IMR-90 (cell line): Measurements from ENCODE around the gene KLHL29. TPM values are rescaled to one million over a fixed set of nuclear protein-coding genes. Genes with fewer than 3 reads are reported as not detected.
A peak's percentile ranks its signal among the peaks of the same experiment; 100 is the strongest.

ENCODE experiments used
- ATAC-seq: fragments of 200-7000 bp; cut with Tn5 transposase; 2 replicates; pipeline ENCODE4 v1.9.1; 2020; ENCODE audit warnings: low read depth, mild to moderate bottlenecking, moderate library complexity
- BruUV-seq: library from RNA; stranded (reverse); fragments of 400-500 nt; replicated peaks from 2 replicates; lab custom pipeline; 2021; lab: Mats Ljungman, UMichigan
- CTCF ChIA-PET: fragments of 300-600 bp; formaldehyde crosslinking; extraction: SDS; loops from one replicate; lab custom pipeline; 2021; ENCODE audit warnings: antibody characterized with exemption; lab: Yijun Ruan, JAX
- POLR2A ChIA-PET: fragments of 300-600 bp; sonication (Branson Sonifier 250); formaldehyde crosslinking; loops from one replicate; lab custom pipeline; 2022; ENCODE audit warnings: antibody characterized with exemption; ENCODE audit not compliant: unreplicated experiment; lab: Charles Lee
- DNase-seq: peaks from one replicate; pipeline ENCODE4 v3.0.0; 2013
- H2AFZ ChIP-seq: replicated peaks from 2 replicates; pipeline ENCODE3; 2013; ENCODE audit warnings: low read length, mild to moderate bottlenecking; ENCODE audit not compliant: poor library complexity
- H2AK5ac ChIP-seq: 2 replicates; pipeline ENCODE4 v1.6.1; 2013; ENCODE audit warnings: low read depth, low read length, inconsistent platforms
- H2AK9ac ChIP-seq: replicated peaks from 2 replicates; pipeline ENCODE3; 2013; ENCODE audit warnings: mild to moderate bottlenecking, low read depth, low read length, moderate library complexity; ENCODE audit not compliant: poor library complexity
- H2BK120ac ChIP-seq: 2 replicates; pipeline ENCODE4 v1.6.1; 2013; ENCODE audit warnings: low read depth, low read length, inconsistent platforms
- H2BK15ac ChIP-seq: 3 replicates; pipeline ENCODE4 v1.6.1; 2013; ENCODE audit warnings: low read depth, low read length, inconsistent platforms
- H2BK20ac ChIP-seq: 2 replicates; pipeline ENCODE4 v1.6.1; 2013; ENCODE audit warnings: low read depth, mild to moderate bottlenecking, inconsistent platforms, low read length, moderate library complexity
- H2BK5ac ChIP-seq: 2 replicates; pipeline ENCODE4 v1.6.1; 2013; ENCODE audit warnings: mild to moderate bottlenecking, low read depth, low read length, inconsistent platforms; ENCODE audit not compliant: poor library complexity, severe bottlenecking
- H3K14ac ChIP-seq: replicated peaks from 2 replicates; pipeline ENCODE4 v1.6.1; 2013; ENCODE audit warnings: low read depth, low read length, inconsistent platforms
- H3K18ac ChIP-seq: 2 replicates; pipeline ENCODE4 v1.6.1; 2013; ENCODE audit warnings: low read depth, low read length, control low read depth
- H3K23ac ChIP-seq: 2 replicates; pipeline ENCODE4 v1.6.1; 2013; ENCODE audit warnings: low read depth, low read length, inconsistent platforms
- H3K27ac ChIP-seq: 2 replicates; pipeline ENCODE4 v1.5.1; 2013; ENCODE audit warnings: mild to moderate bottlenecking, control low read depth, low read length; ENCODE audit not compliant: insufficient read depth
- H3K27me3 ChIP-seq: 2 replicates; pipeline ENCODE4 v1.6.1; 2013; ENCODE audit warnings: low read length; ENCODE audit not compliant: control insufficient read depth, insufficient read depth
- H3K36me3 ChIP-seq: 2 replicates; pipeline ENCODE4 v1.6.1; 2013; ENCODE audit warnings: low read length, mixed read lengths; ENCODE audit not compliant: control insufficient read depth, insufficient read depth
- H3K4ac ChIP-seq: 2 replicates; pipeline ENCODE4 v1.6.1; 2013; ENCODE audit warnings: low read depth, low read length, inconsistent platforms
- H3K4me1 ChIP-seq: 2 replicates; pipeline ENCODE4 v1.6.1; 2013; ENCODE audit warnings: low read length, mixed read lengths; ENCODE audit not compliant: control insufficient read depth, insufficient read depth
- H3K4me2 ChIP-seq: 2 replicates; pipeline ENCODE4 v1.6.1; 2013; ENCODE audit warnings: low read depth, mild to moderate bottlenecking, control low read depth, low read length, moderate library complexity
- H3K4me3 ChIP-seq: 2 replicates; pipeline ENCODE4 v1.5.1; 2013; ENCODE audit warnings: low read depth, mild to moderate bottlenecking, control low read depth, low read length, moderate library complexity; ENCODE audit not compliant: insufficient read depth
- H3K56ac ChIP-seq: 2 replicates; pipeline ENCODE4 v1.6.1; 2013; ENCODE audit warnings: low read length, inconsistent platforms; ENCODE audit not compliant: insufficient read depth; ENCODE audit errors: extremely low read depth
- H3K79me1 ChIP-seq, 2 experiments: 2 replicates each; pipeline ENCODE4 v1.6.1; 2013; ENCODE audit warnings: low read length in 2 of 2, inconsistent platforms in 1 of 2, low read depth in 1 of 2
- H3K9ac ChIP-seq: 2 replicates; pipeline ENCODE4 v1.6.1; 2013; ENCODE audit warnings: low read depth, low read length, control low read depth
- H3K9me1 ChIP-seq: 2 replicates; pipeline ENCODE4 v1.6.1; 2013; ENCODE audit warnings: low read length, inconsistent platforms; ENCODE audit not compliant: insufficient read depth
- H3K9me3 ChIP-seq: 2 replicates; pipeline ENCODE4 v1.6.1; 2013; ENCODE audit warnings: low read length; ENCODE audit not compliant: control insufficient read depth, insufficient read depth
- H4K20me1 ChIP-seq: 2 replicates; pipeline ENCODE4 v1.6.1; 2013; ENCODE audit warnings: low read length, inconsistent platforms; ENCODE audit not compliant: insufficient read depth
- H4K5ac ChIP-seq: 2 replicates; pipeline ENCODE4 v1.6.1; 2013; ENCODE audit warnings: mild to moderate bottlenecking, low read depth, low read length, control low read depth
- H4K8ac ChIP-seq, 2 experiments: 2 replicates each; pipeline ENCODE4 v1.6.1; 2013; ENCODE audit warnings: low read depth in 2 of 2, low read length in 2 of 2, control low read depth in 1 of 2, inconsistent platforms in 1 of 2
- H4K91ac ChIP-seq: 2 replicates; pipeline ENCODE4 v1.6.1; 2013; ENCODE audit warnings: low read depth, low read length, inconsistent platforms; ENCODE audit not compliant: insufficient read depth
- ELK1 ChIP-seq: fragments of 150-350 bp; IDR thresholded peaks from 2 replicates; pipeline ENCODE4 v1.6.1; 2016; ENCODE audit warnings: low read depth, mild to moderate bottlenecking, low read length, moderate library complexity, borderline replicate concordance
- MAFK ChIP-seq: IDR thresholded peaks from 2 replicates; pipeline ENCODE4 v1.6.1; 2012; ENCODE audit warnings: low read depth, low read length, improper control_type of control experiment
- MXI1 ChIP-seq: IDR thresholded peaks from 2 replicates; pipeline ENCODE4 v1.6.1; 2012; ENCODE audit warnings: low read depth, mild to moderate bottlenecking, low read length, moderate library complexity, borderline replicate concordance
- RAD21 ChIP-seq: IDR thresholded peaks from 2 replicates; pipeline ENCODE4 v1.6.1; 2012; ENCODE audit warnings: low read length, improper control_type of control experiment
- RCOR1 ChIP-seq: IDR thresholded peaks from 2 replicates; pipeline ENCODE4 v1.6.1; 2012; ENCODE audit warnings: mild to moderate bottlenecking, low read length, improper control_type of control experiment; ENCODE audit not compliant: insufficient replicate concordance
- RFX5 ChIP-seq: IDR thresholded peaks from 2 replicates; pipeline ENCODE4 v1.8.0; 2012; ENCODE audit warnings: low read depth, mild to moderate bottlenecking, low read length, moderate library complexity
- USF2 ChIP-seq: fragments of 150-350 bp; IDR thresholded peaks from 2 replicates; pipeline ENCODE4 v1.6.1; 2017; ENCODE audit warnings: mild to moderate bottlenecking, antibody characterized with exemption, low read length, low read depth
- WGBS, 2 experiments: methylation state at CpG; one replicate each; pipeline versions ENCODE4 v1.1.5 to v1.1.7; 2013; ENCODE audit warnings: missing lambda C conversion rate in 2 of 2; ENCODE audit not compliant: insufficient read length in 1 of 2; ENCODE audit errors: extremely low coverage in 2 of 2; 5-methylcytosine and 5-hydroxymethylcytosine counted together
- dilution Hi-C: fragments of 300-500 bp; cut with HindIII; formaldehyde crosslinking; loops from one replicate; pipeline ENCODE4 v1.14.3; 2018; ENCODE audit warnings: low sequenced_read_pairs; ENCODE audit not compliant: unreplicated experiment
- in situ Hi-C: fragments of 300-500 bp; cut with MboI; formaldehyde crosslinking; loops from 3 replicates; pipeline ENCODE4 v1.14.3; 2019; ENCODE audit warnings: low sequenced_read_pairs, inconsistent platforms, mixed read lengths
- intact Hi-C: fragments of 100-400 bp; cut with micrococcal nuclease; formaldehyde crosslinking; loops from 2 replicates; pipeline ENCODE4 v1.10.0; 2022
- polyA plus RNA-seq, 3 experiments: library from polyadenylated mRNA; depleted of rRNA; stranded (reverse); fragments of >200 nt; gene quantifications; 2 replicates each; pipeline ENCODE4 v1.2.3, GENCODE V29; 2012; ENCODE audit warnings: low replicate concordance in 1 of 3
- total RNA-seq: library from RNA; depleted of rRNA; stranded (reverse); fragments of >200 nt; gene quantifications from 2 replicates; pipeline ENCODE4 v1.2.3, GENCODE V29; 2012

The KLHL29 gene
- total and polyA plus RNA-seq, 2 of the 4 experiments (the other 2 are of a cell fraction): 2.0 to 8.0 TPM

- peaks cover 34% of the 10 kb centered on the region for H3K4me1 ChIP-seq
- H3K9ac ChIP-seq: no peak overlapping the region; the same call in 1 of the 2 replicates
- H4K20me1 ChIP-seq: peaks cover 3% of the 10 kb centered on the region; the same call in 1 of the 2 replicates
- peaks cover 40% of the 10 kb centered on the region for H3K9me1 ChIP-seq
- H3K4me3 ChIP-seq: no peak overlapping the region
- no peaks in the 10 kb centered on the region for H3K9me3 ChIP-seq
- H3K36me3 ChIP-seq: 0 out of 2 replicates have a peak, but pooled peaks cover 1% of the 10 kb centered on the region
- in situ Hi-C loops (no loop called here), dilution Hi-C loops (no loop called here), intact Hi-C loops (no loop called here)
- peak overlapping the region; percentile 8 for H3K14ac ChIP-seq
- H3K4me2 ChIP-seq: peak overlapping the region; percentile 53
- H3K27me3 ChIP-seq: no peaks in the 10 kb centered on the region
- POLR2A ChIA-PET: no interaction called here
- CTCF ChIA-PET: no interaction called here
- peak overlapping the region; percentile 73 for H2AFZ ChIP-seq
- peak overlapping the region; percentile 6 to 68 for H4K8ac ChIP-seq
- H4K91ac ChIP-seq: peak overlapping the region; percentile 80
- no TSS peak for BruUV-seq
- peak overlapping the region; percentile 82 for H3K18ac ChIP-seq
- H3K4ac ChIP-seq: peak overlapping the region; percentile 70
- H2BK5ac ChIP-seq: peak overlapping the region; percentile 86
- no peak overlapping the region for H3K23ac ChIP-seq
- peak overlapping the region; percentile 90; the same call in 2 of the 3 replicates for H2BK15ac ChIP-seq
- TF ChIP-seq RFX5 (no peak), MAFK (no peak), MXI1 (no peak), USF2 (no peak), RCOR1 (no peak), ELK1 (no peak), RAD21 (no peak)
- H2AK9ac ChIP-seq: peak overlapping the region; percentile 89
- peak overlapping the region; percentile 17; the same call in 1 of the 2 replicates for H3K56ac ChIP-seq
- DNase-seq (no peak), ATAC-seq (no peak)
- peak overlapping the region; percentile 86 for H2AK5ac ChIP-seq
- peak overlapping the region; percentile 79 for H2BK120ac ChIP-seq
- H2BK20ac ChIP-seq: peak overlapping the region; percentile 43
- no CpG with 5 or more reads among the region's 5 CpGs for WGBS, 2 experiments
- H3K27ac ChIP-seq: peak overlapping the region; percentile 80
- H4K5ac ChIP-seq: peak overlapping the region; percentile 81
- peaks cover 23 to 69% of the 10 kb centered on the region in 2 experiments for H3K79me1 ChIP-seq
Measured at GRCh38 chr2:23418056-23418455, 33.1 kb downstream of the KLHL29 start.
